Body of pancreas (tissue), 4 donors: Measurements from ENCODE around the gene KNCN.

ENCODE experiments used
- POLR2A ChIP-seq, 3 donors: fragments of 450-650 bp; IDR thresholded peaks; one replicate each; pipeline ENCODE4 v1.6.1; 2016; ENCODE audit warnings: antibody characterized with exemption in 3 of 3, mild to moderate bottlenecking in 2 of 3
- TF ChIP-seq, protein P1 (sequence below), 7 experiments: fragments of 450-650 bp in 4 of 7; fragments of 200-600 bp in 3 of 7; sonication (generic) in 3 of 7; IDR thresholded peaks; one replicate each; pipeline ENCODE4 v1.5.1; 2016 to 2019; ENCODE audit warnings: antibody characterized with exemption in 7 of 7

- TF ChIP-seq POLR2A (IDR thresholded peaks at IDR 0.05): no peak
- TF ChIP-seq, protein P1, sequence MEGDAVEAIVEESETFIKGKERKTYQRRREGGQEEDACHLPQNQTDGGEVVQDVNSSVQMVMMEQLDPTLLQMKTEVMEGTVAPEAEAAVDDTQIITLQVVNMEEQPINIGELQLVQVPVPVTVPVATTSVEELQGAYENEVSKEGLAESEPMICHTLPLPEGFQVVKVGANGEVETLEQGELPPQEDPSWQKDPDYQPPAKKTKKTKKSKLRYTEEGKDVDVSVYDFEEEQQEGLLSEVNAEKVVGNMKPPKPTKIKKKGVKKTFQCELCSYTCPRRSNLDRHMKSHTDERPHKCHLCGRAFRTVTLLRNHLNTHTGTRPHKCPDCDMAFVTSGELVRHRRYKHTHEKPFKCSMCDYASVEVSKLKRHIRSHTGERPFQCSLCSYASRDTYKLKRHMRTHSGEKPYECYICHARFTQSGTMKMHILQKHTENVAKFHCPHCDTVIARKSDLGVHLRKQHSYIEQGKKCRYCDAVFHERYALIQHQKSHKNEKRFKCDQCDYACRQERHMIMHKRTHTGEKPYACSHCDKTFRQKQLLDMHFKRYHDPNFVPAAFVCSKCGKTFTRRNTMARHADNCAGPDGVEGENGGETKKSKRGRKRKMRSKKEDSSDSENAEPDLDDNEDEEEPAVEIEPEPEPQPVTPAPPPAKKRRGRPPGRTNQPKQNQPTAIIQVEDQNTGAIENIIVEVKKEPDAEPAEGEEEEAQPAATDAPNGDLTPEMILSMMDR (IDR thresholded peaks at IDR 0.05): peak; percentile 20 to 54 (median 41)
These were observed 3.7 kb downstream of the KNCN start for GRCh38 chr1:46547481-46548383.
